ENCODE results near the gene VANGL1. TPM values are rescaled to one million over a fixed set of nuclear protein-coding genes. Genes with fewer than 3 reads are reported as not detected.

The VANGL1 gene
- total and polyA plus RNA-seq, 2 of the 8 experiments (the other 6 are each of a cell fraction or from before 2014, with no cell fraction given): 9.4 to 13.4 TPM

- CTCF ChIA-PET (ENCODE audit: partially characterized antibody): interaction anchor here (1.4 to 2.2 kb wide), 2 partner anchors 22 to 77 kb away, joined by 7 to 9 read pairs; no protein-coding TSS in a partner anchor
- no peak overlapping the region for H3K27ac ChIP-seq (ENCODE audit: low read depth, low read length)
- FAIRE-seq: no peak
- no peak for TF ChIP-seq KDM1A (IDR thresholded peaks at IDR 0.05; ENCODE audit: borderline replicate concordance, low read length)
- TF ChIP-seq CHD1 (IDR thresholded peaks at IDR 0.05; ENCODE audit: low read depth, low read length): no peak
- no peak for TF ChIP-seq HDAC6 (IDR thresholded peaks at IDR 0.05; ENCODE audit: low read depth, low read length)
- TF ChIP-seq TAF1 (IDR thresholded peaks at IDR 0.05; ENCODE audit: low read depth, low read length): no peak
- no peak for TF ChIP-seq E2F6 (IDR thresholded peaks at IDR 0.05)
- no peak for TF ChIP-seq SIX5 (IDR thresholded peaks at IDR 0.05; ENCODE audit: low read depth, low read length)
- TF ChIP-seq SP1 (IDR thresholded peaks at IDR 0.05; ENCODE audit: low read depth, low read length): no peak
- TF ChIP-seq POLR2A (IDR thresholded peaks at IDR 0.05; ENCODE audit: control extremely low read depth in 1 of 2, low read depth in 2 of 2, low read length in 2 of 2): no peak
- TF ChIP-seq SP2 (IDR thresholded peaks at IDR 0.05; ENCODE audit: low read length): no peak
- TF ChIP-seq RXRA (IDR thresholded peaks at IDR 0.05; ENCODE audit: insufficient read depth, low read depth, low read length): no peak
- no peak for TF ChIP-seq SIRT6 (IDR thresholded peaks at IDR 0.05; ENCODE audit: low read length)
- no peak for TF ChIP-seq CTBP2 (IDR thresholded peaks at IDR 0.05; ENCODE audit: borderline replicate concordance, insufficient read depth, insufficient read length, low read length)
- TF ChIP-seq BACH1 (IDR thresholded peaks at IDR 0.05; ENCODE audit: low read length): no peak
Measured at GRCh38 chr1:115685029-115685705, 43.4 kb downstream of the VANGL1 start.

More at GRCh38 chr1:115685029-115685705, 43.4 kb downstream of the VANGL1 start:
- H4K20me1 ChIP-seq (replicated peaks in 1 of 2; ENCODE audit: control insufficient read depth in 1 of 2, insufficient read depth in 2 of 2, low read length in 2 of 2): peaks cover 0 to 2% of the 10 kb centered on the region in 2 experiments
- H3K36me3 ChIP-seq (ENCODE audit: control insufficient read depth in 2 of 4, insufficient read depth in 4 of 4, low read length in 3 of 4): peaks cover 2 to 14% (median 11%) of the 10 kb centered on the region in 4 experiments; a peak in 7 of 8 replicates
- H2BK12ac ChIP-seq (ENCODE audit: low read depth, low read length): no peak overlapping the region
- H3K23ac ChIP-seq (ENCODE audit: insufficient read length): no peak overlapping the region
- H3K9me3 ChIP-seq (ENCODE audit: insufficient read depth in 2 of 2, low read depth in 1 of 2, low read length in 1 of 2): no peaks in the 10 kb centered on the region
- no peak overlapping the region for H3K56ac ChIP-seq (replicated peaks; ENCODE audit: insufficient read length, low read depth, low read length)
- H3K9ac ChIP-seq (replicated peaks in 1 of 4; ENCODE audit: extremely low read depth in 1 of 4, low read depth in 3 of 4, low read length in 3 of 4): 0 out of 7 replicates have a peak overlapping the region, but pooled peaks of 1 of the 4 experiments have one; percentile 4
- H3K79me2 ChIP-seq (ENCODE audit: control insufficient read depth in 1 of 2, insufficient read depth in 2 of 2, low read length in 2 of 2): no peaks in the 10 kb centered on the region
- H4K5ac ChIP-seq (ENCODE audit: insufficient read length, low read depth, low read length): no peak overlapping the region
- WGBS, 2 experiments (ENCODE audit: extremely low coverage in 1 of 2, insufficient coverage in 1 of 2, insufficient read length in 1 of 2, insufficient replicate concordance in 2 of 2, low coverage in 1 of 2, low lambda C conversion rate in 2 of 2, missing lambda C conversion rate in 1 of 2): 90% methylated on average over 14 of the region's 14 CpGs; no CpG with 5 or more reads in 1 of the 2 experiments
- H3K14ac ChIP-seq (ENCODE audit: insufficient read length): no peak overlapping the region
- H3K4me1 ChIP-seq (replicated peaks in 1 of 4; ENCODE audit: control insufficient read depth in 3 of 4, insufficient read depth in 4 of 4, low read length in 3 of 4): no peaks in the 10 kb centered on the region
- H2BK20ac ChIP-seq (ENCODE audit: low read length): no peak overlapping the region
- no peaks in the 10 kb centered on the region for H3K79me1 ChIP-seq (ENCODE audit: low read depth, low read length)
- H4K91ac ChIP-seq (replicated peaks; ENCODE audit: insufficient read length, low read length): no peak overlapping the region
- no peak overlapping the region for H3K4ac ChIP-seq (replicated peaks; ENCODE audit: insufficient read length, low read depth, low read length)
- no peaks in the 10 kb centered on the region for H3K23me2 ChIP-seq (ENCODE audit: low read depth, low read length)
- POLR2A ChIA-PET (ENCODE audit: partially characterized antibody): interaction anchor here (0.6 kb wide), 1 partner anchor 1120 kb away, joined by 3 read pairs; no protein-coding TSS in a partner anchor
- H3K27me3 ChIP-seq (replicated peaks in 1 of 4; ENCODE audit: control insufficient read depth in 3 of 4, extremely low read depth in 1 of 4, insufficient read depth in 3 of 4, low read length in 3 of 4): no peaks in the 10 kb centered on the region
- no peak overlapping the region for H2AK5ac ChIP-seq (ENCODE audit: low read depth, low read length)
- H2BK120ac ChIP-seq (replicated peaks; ENCODE audit: low read depth, low read length): no peak overlapping the region
- no peak overlapping the region for H3K4me2 ChIP-seq (ENCODE audit: insufficient read depth in 1 of 2, low read depth in 2 of 2, low read length in 2 of 2)
- no peak overlapping the region for H2AFZ ChIP-seq (ENCODE audit: low read length)
- H3K4me3 ChIP-seq (ENCODE audit: extremely low read depth in 1 of 4, insufficient read depth in 2 of 4, low read depth in 3 of 4, low read length in 4 of 4): no peak overlapping the region
- H2BK15ac ChIP-seq (ENCODE audit: low read length): no peak overlapping the region
- H4K8ac ChIP-seq (ENCODE audit: extremely low read depth, insufficient read depth, low read length): no peak overlapping the region
- no peak overlapping the region for H3K18ac ChIP-seq (ENCODE audit: extremely low read depth, low read length)
- DNase-seq (ENCODE audit: low read depth in 1 of 2, low spot score in 2 of 2): no peak
- H2BK5ac ChIP-seq (ENCODE audit: low read depth, low read length): no peak overlapping the region

Data from H1 (cell line).